K562 (cell line): Measurements from ENCODE around the gene ZNF428. TPM values are rescaled to one million over a fixed set of nuclear protein-coding genes. Genes with fewer than 3 reads are reported as not detected.

Source experiments
- ASH1L ChIP-seq: fragments of 450-650 bp; IDR thresholded peaks from 2 replicates; pipeline ENCODE4 v1.6.1; 2018; ENCODE audit warnings: borderline replicate concordance, mild to moderate bottlenecking, low read depth; ENCODE audit not compliant: partially characterized antibody
- CHD1 ChIP-seq: fragments of 200-600 bp; sonication (generic); IDR thresholded peaks from one replicate; pipeline ENCODE4 v1.6.1; 2012; ENCODE audit warnings: mild to moderate bottlenecking, moderate library complexity, low read length, inconsistent platforms
- HEY1 ChIP-seq: fragments of 250-450 bp; sonication (Bioruptor Pico); IDR thresholded peaks from 2 replicates; pipeline ENCODE4 v1.5.0; 2020; ENCODE audit warnings: mild to moderate bottlenecking, moderate library complexity, borderline replicate concordance
- MAZ ChIP-seq, 2 experiments: fragments of 450-650 bp in 1 of 2; sonication (generic) in 1 of 2; formaldehyde crosslinking; IDR thresholded peaks in 1 of 2; conservative IDR thresholded peaks in 1 of 2; 2 replicates each; pipeline versions ENCODE4 v1.4.0 to v1.5.0; 2020; ENCODE audit warnings: mild to moderate bottlenecking in 1 of 2, missing genetic modification reagents in 1 of 2
- MED1 ChIP-seq: sonication (generic); formaldehyde crosslinking; IDR thresholded peaks from 2 replicates; pipeline ENCODE4 v1.8.1; 2023; ENCODE audit warnings: missing genetic modification reagents, borderline replicate concordance
- POLR2AphosphoS5 ChIP-seq: IDR thresholded peaks from 2 replicates; pipeline ENCODE4 v1.6.1; 2011; ENCODE audit warnings: mild to moderate bottlenecking, low read depth, low read length, moderate library complexity; ENCODE audit not compliant: control insufficient read depth, insufficient read depth
- TRIM28 ChIP-seq: fragments of 450-650 bp; IDR thresholded peaks from 2 replicates; pipeline ENCODE4 v1.6.1; 2017
- ZNF253 ChIP-seq: fragments of 250-450 bp; sonication (Bioruptor Pico); conservative IDR thresholded peaks from 2 replicates; pipeline ENCODE4 v1.6.1; 2021; ENCODE audit warnings: mild to moderate bottlenecking
- ZNF407 ChIP-seq: fragments of 450-650 bp; IDR thresholded peaks from 2 replicates; pipeline ENCODE4 v1.6.1; 2016; ENCODE audit warnings: low read depth
- polyA plus RNA-seq, 8 experiments: library from polyadenylated mRNA; depleted of rRNA in 4 of 8; stranded (reverse) in 5 of 8; unstranded in 3 of 8; fragments of >200 nt; fragmentation: Nextera tagmentation in 2 of 8; fragmentation: Illumina TruSeq in 1 of 8; extraction: Ambion mirVana in 2 of 8; extraction: Trizol in 1 of 8; gene quantifications; 2 replicates each; pipeline versions ENCODE4 v1.2.1 to v1.2.3, GENCODE V29; 2011 to 2014; ENCODE audit warnings: inconsistent platforms in 1 of 8, missing spikeins in 1 of 8
- total RNA-seq, 7 experiments: library from RNA; depleted of rRNA in 6 of 7; stranded (reverse); fragments of >200 nt in 6 of 7; fragmentation: Illumina TruSeq in 2 of 7; extraction: Trizol in 2 of 7; gene quantifications; 2 replicates each; pipeline versions ENCODE4 v1.2.1 to v1.2.3, GENCODE V29; 2011 to 2021; ENCODE audit warnings: low replicate concordance in 1 of 7
- TF ChIP-seq, protein P1 (sequence below): fragments of 200-400 bp; formaldehyde crosslinking; IDR thresholded peaks from 2 replicates; pipeline ENCODE4 v1.6.1; 2017; ENCODE audit warnings: mild to moderate bottlenecking, low read depth, low read length, moderate library complexity
- TF ChIP-seq, protein P2 (sequence below): fragments of 250-450 bp; sonication (Bioruptor Pico); IDR thresholded peaks from 2 replicates; pipeline ENCODE4 v1.5.0; 2022; ENCODE audit warnings: mild to moderate bottlenecking

ZNF428 gene
- total and polyA plus RNA-seq, 9 of the 15 experiments (the other 6 are each of a cell fraction or from before 2014, with no cell fraction given) = 0.15 to 85.7 (median 15.9) TPM

GRCh38 chr19:43619262-43620060 is at the start of gene ZNF428 (continued):
- TF ChIP-seq, protein P1, sequence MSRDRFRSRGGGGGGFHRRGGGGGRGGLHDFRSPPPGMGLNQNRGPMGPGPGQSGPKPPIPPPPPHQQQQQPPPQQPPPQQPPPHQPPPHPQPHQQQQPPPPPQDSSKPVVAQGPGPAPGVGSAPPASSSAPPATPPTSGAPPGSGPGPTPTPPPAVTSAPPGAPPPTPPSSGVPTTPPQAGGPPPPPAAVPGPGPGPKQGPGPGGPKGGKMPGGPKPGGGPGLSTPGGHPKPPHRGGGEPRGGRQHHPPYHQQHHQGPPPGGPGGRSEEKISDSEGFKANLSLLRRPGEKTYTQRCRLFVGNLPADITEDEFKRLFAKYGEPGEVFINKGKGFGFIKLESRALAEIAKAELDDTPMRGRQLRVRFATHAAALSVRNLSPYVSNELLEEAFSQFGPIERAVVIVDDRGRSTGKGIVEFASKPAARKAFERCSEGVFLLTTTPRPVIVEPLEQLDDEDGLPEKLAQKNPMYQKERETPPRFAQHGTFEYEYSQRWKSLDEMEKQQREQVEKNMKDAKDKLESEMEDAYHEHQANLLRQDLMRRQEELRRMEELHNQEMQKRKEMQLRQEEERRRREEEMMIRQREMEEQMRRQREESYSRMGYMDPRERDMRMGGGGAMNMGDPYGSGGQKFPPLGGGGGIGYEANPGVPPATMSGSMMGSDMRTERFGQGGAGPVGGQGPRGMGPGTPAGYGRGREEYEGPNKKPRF = no peak
- TF ChIP-seq TRIM28 = no peak
- peak; percentile 63 for TF ChIP-seq CHD1
- peak; percentile 77 to 81 for TF ChIP-seq MAZ (CRISPR knock-in tag; conservative IDR thresholded peaks at IDR 0.05 in 1 of 2, IDR thresholded peaks at IDR 0.05 in 1 of 2)
- no peak for TF ChIP-seq MED1
- TF ChIP-seq ZNF253 (CRISPR knock-in tag) = no peak
- TF ChIP-seq HEY1 = no peak
- TF ChIP-seq, protein P2, sequence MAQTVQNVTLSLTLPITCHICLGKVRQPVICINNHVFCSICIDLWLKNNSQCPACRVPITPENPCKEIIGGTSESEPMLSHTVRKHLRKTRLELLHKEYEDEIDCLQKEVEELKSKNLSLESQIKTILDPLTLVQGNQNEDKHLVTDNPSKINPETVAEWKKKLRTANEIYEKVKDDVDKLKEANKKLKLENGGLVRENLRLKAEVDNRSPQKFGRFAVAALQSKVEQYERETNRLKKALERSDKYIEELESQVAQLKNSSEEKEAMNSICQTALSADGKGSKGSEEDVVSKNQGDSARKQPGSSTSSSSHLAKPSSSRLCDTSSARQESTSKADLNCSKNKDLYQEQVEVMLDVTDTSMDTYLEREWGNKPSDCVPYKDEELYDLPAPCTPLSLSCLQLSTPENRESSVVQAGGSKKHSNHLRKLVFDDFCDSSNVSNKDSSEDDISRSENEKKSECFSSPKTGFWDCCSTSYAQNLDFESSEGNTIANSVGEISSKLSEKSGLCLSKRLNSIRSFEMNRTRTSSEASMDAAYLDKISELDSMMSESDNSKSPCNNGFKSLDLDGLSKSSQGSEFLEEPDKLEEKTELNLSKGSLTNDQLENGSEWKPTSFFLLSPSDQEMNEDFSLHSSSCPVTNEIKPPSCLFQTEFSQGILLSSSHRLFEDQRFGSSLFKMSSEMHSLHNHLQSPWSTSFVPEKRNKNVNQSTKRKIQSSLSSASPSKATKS = no peak
- no peak for TF ChIP-seq ZNF407
- TF ChIP-seq POLR2AphosphoS5 = peak; percentile 11
- TF ChIP-seq ASH1L = no peak
